Heart left ventricle (tissue), 16 donors: ENCODE results near the gene MTPN. TPM values are rescaled to one million over a fixed set of nuclear protein-coding genes. Genes with fewer than 3 reads are reported as not detected.

Experiments used
- ATAC-seq, 4 donors: fragments of 200-7000 bp; cut with Tn5 transposase; one replicate each; pipeline ENCODE4 v1.9.1; 2020 to 2022; ENCODE audit warnings: moderate library complexity in 4 of 4, mild to moderate bottlenecking in 3 of 4, moderate number of reproducible peaks in 1 of 4
- DNase-seq, 5 donors: peaks; one replicate each; pipeline ENCODE4 v3.0.0-alpha.2; 2020
- H3K27ac ChIP-seq, 12 donors: fragments of 200-600 bp; sonication (generic) in 4 of 12; one replicate each; pipeline versions ENCODE4 v1.5.0 to v1.8.0; 2016 to 2022; ENCODE audit warnings: mild to moderate bottlenecking in 2 of 12
- H3K27me3 ChIP-seq, 9 donors: fragments of 200-600 bp; sonication (generic) in 2 of 9; one replicate each; pipeline versions ENCODE4 v1.5.1 to v1.8.0; 2016 to 2022; ENCODE audit warnings: mild to moderate bottlenecking in 3 of 9
- H3K36me3 ChIP-seq, 9 donors: fragments of 200-600 bp; sonication (generic) in 2 of 9; one replicate each; pipeline versions ENCODE4 v1.5.0 to v1.8.0; 2018 to 2022; ENCODE audit warnings: mild to moderate bottlenecking in 2 of 9
- H3K4me1 ChIP-seq, 12 donors: fragments of 200-600 bp; sonication (generic) in 4 of 12; one replicate each; pipeline versions ENCODE4 v1.5.0 to v1.8.0; 2016 to 2022; ENCODE audit warnings: mild to moderate bottlenecking in 3 of 12
- H3K4me3 ChIP-seq, 12 donors: fragments of 200-600 bp; sonication (generic) in 4 of 12; one replicate each; pipeline versions ENCODE4 v1.5.0 to v1.8.0; 2017 to 2022; ENCODE audit warnings: mild to moderate bottlenecking in 9 of 12, moderate library complexity in 4 of 12
- H3K9me3 ChIP-seq, 12 donors: fragments of 200-600 bp; sonication (generic) in 4 of 12; one replicate each; pipeline versions ENCODE4 v1.5.0 to v1.8.0; 2016 to 2022; ENCODE audit warnings: mild to moderate bottlenecking in 1 of 12
- POLR2A ChIP-seq, 2 donors: fragments of 450-650 bp; IDR thresholded peaks; one replicate each; pipeline ENCODE4 v1.6.1; 2017; ENCODE audit warnings: antibody characterized with exemption in 2 of 2, mild to moderate bottlenecking in 2 of 2, moderate library complexity in 2 of 2
- WGBS, 4 donors: extraction: QIAGEN DNeasy Blood & Tissue Kit in 2 of 4; methylation state at CpG; one replicate each; pipeline versions ENCODE4 v1.1.5 to v1.1.7; 2013 to 2018; 5-methylcytosine and 5-hydroxymethylcytosine counted together
- intact Hi-C, 10 donors: fragments of 100-400 bp; cut with DNase I; formaldehyde crosslinking; loops; one replicate each; pipeline versions ENCODE4 v1.11.1 to v1.14.2; 2022
- polyA plus RNA-seq, 2 donors: library from polyadenylated mRNA; stranded (reverse); fragments of 200-250 nt; gene quantifications; one replicate each; pipeline ENCODE4 v1.2.3, GENCODE V29; 2013
- total RNA-seq, 9 donors: library from RNA; depleted of rRNA in 2 of 9; stranded (reverse); fragments of >200 nt in 2 of 9; fragmentation: NEBNext Ultra II Directional in 3 of 9; extraction: Animal tissue kit (Norgen Biotek cat#: 25700) in 3 of 9; gene quantifications; one replicate each; pipeline versions ENCODE4 v1.1.0 to v1.2.4, GENCODE V29; 2016 to 2023
- TF ChIP-seq, protein P1 (sequence below), 12 donors: fragments of 200-600 bp; sonication (generic) in 4 of 12; IDR thresholded peaks; one replicate each; pipeline versions ENCODE4 v1.5.0 to v1.8.0; 2018 to 2022; ENCODE audit warnings: antibody characterized with exemption in 12 of 12, mild to moderate bottlenecking in 5 of 12
- donor health status: ischemic (EF 13 %, LVEDD 7.1; RV severe dilation, severe dysfunction).
- donor health status: healthy with polysubstance abuse.
- donor health status: DM: no; HTN: yes; CAD: no.
- donor health status: DM: no; HTN: no; CAD: no.
- donor health status: ischemic (EF 25% LVEDD 6.9; RV normal size, moderate dysfunction).
- donor health status: ischemic (EF 25% LVEDD 5.7; RV mildly dilated, moderate dysfunction).
- donor health status: healthy.
- donor health status: DM: yes; HTN: yes; CAD: no.
- donor health status: ischemic (EF 35%, LVEDD 5.7; RV mildly dilated, moderate dysfunction).
- donor health status: nonischemic (EF 11% LVEDD 7.7; RV severe dilation, severe dysfunction).
- donor health status: DM: yes; HTN: yes; CAD: no.
- donor health status: PGD.
- donor health status: ischemic (EF 29% LVEDD 5.4; RV normal size, mild dysfunction).
- donor health status: nonischemic (EF 23%, LVEDD 6.1; RV moderate dilation, normal function).

Gene MTPN
- total and polyA plus RNA-seq, 11 donors, result 22.1 to 130 (median 90.4) TPM

DNA sequence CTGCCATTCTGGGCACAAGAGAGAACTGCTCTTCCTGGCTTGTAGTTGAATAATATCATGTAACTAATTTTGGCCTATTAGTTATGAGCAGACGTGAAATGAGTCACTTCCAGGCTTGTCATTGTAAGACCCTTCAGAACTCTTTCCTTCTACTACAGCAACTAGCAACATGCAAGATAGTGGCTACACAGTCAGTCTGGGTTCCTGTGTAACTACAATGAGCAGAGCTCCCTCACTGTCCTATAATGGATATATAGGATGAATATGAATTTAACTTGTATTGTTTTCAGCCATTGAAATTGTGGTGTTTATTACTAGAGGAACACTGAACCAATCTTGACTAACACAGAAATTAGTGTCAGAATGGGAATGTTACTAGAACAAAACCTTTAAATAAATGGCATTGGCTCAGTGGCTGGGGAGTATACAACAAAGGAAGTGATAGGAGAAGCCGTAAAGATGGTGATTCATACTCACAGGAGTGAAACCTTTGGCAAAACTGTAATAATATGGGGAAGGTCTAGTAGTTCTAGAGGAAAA lies 2.9 kb upstream of the MTPN start:
- peak overlapping the region in 11 of 12 donors; percentile 42 to 84 (median 64) for H3K27ac ChIP-seq
- ATAC-seq (peak in 3 of 4 donors; percentile 33 to 41 (median 41)), DNase-seq (peak in 1 of 5 donors; percentile 8)
- intact Hi-C loops, result no loop called here
- WGBS, 4 donors, result 35 to 45% (median 41%) methylated on average over 2 of the region's 2 CpGs
- H3K4me3 ChIP-seq, result peak overlapping the region in 5 of 12 donors; percentile 6 to 47 (median 10)
- TF ChIP-seq, protein P1, sequence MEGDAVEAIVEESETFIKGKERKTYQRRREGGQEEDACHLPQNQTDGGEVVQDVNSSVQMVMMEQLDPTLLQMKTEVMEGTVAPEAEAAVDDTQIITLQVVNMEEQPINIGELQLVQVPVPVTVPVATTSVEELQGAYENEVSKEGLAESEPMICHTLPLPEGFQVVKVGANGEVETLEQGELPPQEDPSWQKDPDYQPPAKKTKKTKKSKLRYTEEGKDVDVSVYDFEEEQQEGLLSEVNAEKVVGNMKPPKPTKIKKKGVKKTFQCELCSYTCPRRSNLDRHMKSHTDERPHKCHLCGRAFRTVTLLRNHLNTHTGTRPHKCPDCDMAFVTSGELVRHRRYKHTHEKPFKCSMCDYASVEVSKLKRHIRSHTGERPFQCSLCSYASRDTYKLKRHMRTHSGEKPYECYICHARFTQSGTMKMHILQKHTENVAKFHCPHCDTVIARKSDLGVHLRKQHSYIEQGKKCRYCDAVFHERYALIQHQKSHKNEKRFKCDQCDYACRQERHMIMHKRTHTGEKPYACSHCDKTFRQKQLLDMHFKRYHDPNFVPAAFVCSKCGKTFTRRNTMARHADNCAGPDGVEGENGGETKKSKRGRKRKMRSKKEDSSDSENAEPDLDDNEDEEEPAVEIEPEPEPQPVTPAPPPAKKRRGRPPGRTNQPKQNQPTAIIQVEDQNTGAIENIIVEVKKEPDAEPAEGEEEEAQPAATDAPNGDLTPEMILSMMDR (IDR thresholded peaks at IDR 0.05), result no peak
- no peak for TF ChIP-seq POLR2A (IDR thresholded peaks at IDR 0.05)
- H3K4me1 ChIP-seq, result peaks cover 5 to 65% (median 28%) of the 10 kb centered on the region in 12 donors
- no peaks in the 10 kb centered on the region for H3K9me3 ChIP-seq
- no peaks in the 10 kb centered on the region for H3K36me3 ChIP-seq
- H3K27me3 ChIP-seq, result no peaks in the 10 kb centered on the region

DNA sequence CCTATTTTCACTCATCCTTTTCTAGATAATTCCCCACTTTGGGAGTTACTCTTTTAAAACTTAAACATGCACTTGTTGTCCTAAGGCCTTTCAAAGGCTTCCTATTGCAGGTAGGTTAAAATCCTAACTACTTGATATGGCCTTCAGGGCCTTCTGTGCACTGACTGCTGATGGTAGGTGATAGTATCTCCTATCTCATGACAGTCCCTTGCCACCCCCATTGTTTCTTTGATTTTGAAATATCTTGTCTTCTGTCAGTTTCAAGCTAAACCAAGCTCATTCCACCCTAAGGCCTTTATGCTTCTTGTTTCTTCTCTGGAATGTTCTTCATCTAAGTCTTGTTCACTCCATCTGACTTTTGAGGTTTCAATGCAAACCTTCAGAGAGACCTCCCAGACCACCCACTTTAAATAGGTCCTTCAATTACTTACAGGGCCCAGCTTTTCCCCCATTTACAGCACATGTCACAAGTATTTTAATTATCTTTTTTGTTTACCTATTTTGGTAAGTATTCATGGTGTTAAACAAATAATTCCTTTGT lies 2.4 kb upstream of the MTPN start:
- intact Hi-C loops, result loop anchor here in 3 of 10 donors (5.0 to 10.0 kb wide), 2 partner anchors 315 to 317 kb away; partner anchors contain the start of gene STMP1 (in 3 of the 3)
- peaks cover 6 to 70% (median 33%) of the 10 kb centered on the region in 12 donors for H3K4me1 ChIP-seq

DNA sequence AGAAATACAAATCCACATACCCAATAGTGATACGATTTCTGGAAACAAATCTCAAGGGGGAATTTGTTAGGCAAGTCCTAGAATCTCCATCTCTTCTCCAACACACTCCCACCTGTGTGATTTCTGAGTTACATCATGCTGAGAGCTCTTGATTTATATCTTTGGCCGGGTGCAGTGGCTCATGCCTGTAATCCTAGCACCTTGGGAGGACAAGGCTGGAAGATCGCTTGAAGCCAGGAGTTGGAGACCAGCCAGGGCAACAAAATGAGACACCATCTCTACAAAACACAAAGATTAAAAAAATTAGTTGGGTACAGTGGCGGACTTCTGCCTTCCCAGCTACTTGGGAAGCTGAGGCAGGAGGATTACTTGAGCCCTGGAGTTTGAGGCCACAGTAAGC lies 1.5 kb upstream of the MTPN start:
- DNase-seq (no peak), ATAC-seq (no peak)
- H3K36me3 ChIP-seq, result peaks cover 0 to 3% (median 0%) of the 10 kb centered on the region in 9 donors
- H3K4me1 ChIP-seq, result peaks cover 6 to 77% (median 40%) of the 10 kb centered on the region in 12 donors
- intact Hi-C loops, result loop anchor here in 3 of 10 donors (5.0 to 10.0 kb wide), 2 partner anchors 314 to 316 kb away; partner anchors contain the start of gene STMP1 (in 3 of the 3)
- H3K4me3 ChIP-seq, result no peak overlapping the region
- H3K9me3 ChIP-seq, result no peaks in the 10 kb centered on the region
- TF ChIP-seq, protein P1 (IDR thresholded peaks at IDR 0.05), result no peak
- no peak for TF ChIP-seq POLR2A (IDR thresholded peaks at IDR 0.05)
- WGBS, 4 donors, result 94 to 97% (median 95%) methylated on average over 4 of the region's 4 CpGs
- H3K27ac ChIP-seq, result peak overlapping the region in 1 of 12 donors; percentile 84
- no peaks in the 10 kb centered on the region for H3K27me3 ChIP-seq

More for the DNA sequence above, 2.4 kb upstream of the MTPN start:
- Histone ChIP-seq H3K27ac (peak overlapping the region in 11 of 12 donors; percentile 42 to 84 (median 64)), H3K9me3 (no peaks in the 10 kb centered on the region), H3K4me3 (no peak overlapping the region), H3K27me3 (no peaks in the 10 kb centered on the region), H3K36me3 (peaks cover 0 to under 1% (median 0%) of the 10 kb centered on the region in 9 donors)
- no peak for ATAC-seq
- no peak for DNase-seq
- TF ChIP-seq POLR2A (IDR thresholded peaks at IDR 0.05), result no peak
- TF ChIP-seq, protein P1 (IDR thresholded peaks at IDR 0.05), result no peak

DNA sequence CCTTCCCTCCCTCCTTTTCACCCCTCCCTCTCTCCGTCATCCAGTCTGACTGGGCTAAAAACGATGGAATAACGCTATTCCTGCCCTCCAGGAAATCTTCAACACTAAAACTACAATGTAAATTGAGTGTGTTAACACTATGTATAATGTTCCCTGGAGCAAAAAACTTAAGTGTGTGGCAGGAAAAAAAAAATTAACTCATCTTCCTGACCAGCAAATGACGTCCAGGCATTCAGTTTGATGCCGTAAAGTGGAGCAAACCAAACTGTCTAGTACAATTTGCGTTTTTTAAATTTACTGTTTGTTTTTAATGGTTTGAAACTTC lies 545 bp upstream of the MTPN start:
- H3K9me3 ChIP-seq, result no peaks in the 10 kb centered on the region
- DNase-seq, result no peak
- intact Hi-C loops, result loop anchor here in 4 of 10 donors (1.0 to 10.0 kb wide), 3 partner anchors 313 to 315 kb away; partner anchors contain the start of gene STMP1 (in 4 of the 4)
- H3K27me3 ChIP-seq, result no peaks in the 10 kb centered on the region
- peak overlapping the region; percentile 70 to 98 (median 92) for H3K4me3 ChIP-seq
- TF ChIP-seq, protein P1 (IDR thresholded peaks at IDR 0.05), result no peak
- TF ChIP-seq POLR2A (IDR thresholded peaks at IDR 0.05), result no peak
- 61 to 73% (median 65%) methylated on average over 6 of the region's 6 CpGs for WGBS, 4 donors
- H3K27ac ChIP-seq, result peak overlapping the region in 11 of 12 donors; percentile 77 to 94 (median 87)
- peaks cover 0 to 11% (median 0%) of the 10 kb centered on the region in 9 donors for H3K36me3 ChIP-seq
- peaks cover 6 to 77% (median 47%) of the 10 kb centered on the region in 12 donors for H3K4me1 ChIP-seq
- ATAC-seq, result peak in 1 of 4 donors; percentile 12
